ENCODE data around the gene AQP5.

Gene AQP5

GRCh38 chr12:49964849-49965624, 3.4 kb downstream of the AQP5 start:
- no peak for DNase-seq

GRCh38 chr12:49965836-49966235, 4.2 kb downstream of the AQP5 start:
- DNase-seq: no peak

GRCh38 chr12:49966511-49967041, 4.9 kb downstream of the AQP5 start:
- DNase-seq: no peak

- peak; percentile 77 to 92 (median 87) for DNase-seq
Observed at GRCh38 chr12:49967042-49967776, 5.5 kb downstream of the AQP5 start.

GRCh38 chr12:49967777-49968250, 6.1 kb downstream of the AQP5 start:
- no peak for DNase-seq

GRCh38 chr12:49968471-49968870, 6.8 kb downstream of the AQP5 start:
- no peak for DNase-seq

GRCh38 chr12:49969027-49969426, 7.4 kb downstream of the AQP5 start:
- DNase-seq: no peak

GRCh38 chr12:49969651-49970429, 8.2 kb downstream of the AQP5 start:
- DNase-seq: no peak

- no peak for DNase-seq
Observed at GRCh38 chr12:49970658-49971057, 9.0 kb downstream of the AQP5 start.

GRCh38 chr12:49971141-49971540, 9.5 kb downstream of the AQP5 start:
- no peak for DNase-seq

GRCh38 chr12:49972129-49972528, 10.5 kb downstream of the AQP5 start:
- no peak for DNase-seq

- DNase-seq: no peak
Observed at GRCh38 chr12:49972641-49973360, 11.1 kb downstream of the AQP5 start, which contains the start of gene AQP6. Gene AQP6 (plus strand): TSS chr12:49972947. CDS start chr12:49973174, 227 bp downstream.

- DNase-seq: no peak
Observed at GRCh38 chr12:49973361-49973830, 11.7 kb downstream of the AQP5 start.

GRCh38 chr12:49974231-49974675, 12.6 kb downstream of the AQP5 start:
- DNase-seq: no peak

GRCh38 chr12:49974677-49975317, 13.1 kb downstream of the AQP5 start:
- DNase-seq: no peak

- DNase-seq: no peak
Observed at GRCh38 chr12:49975318-49975761, 13.7 kb downstream of the AQP5 start.

- DNase-seq: no peak
Observed at GRCh38 chr12:49976557-49976956, 14.9 kb downstream of the AQP5 start.

- DNase-seq: no peak
Observed at GRCh38 chr12:49978125-49978524, 16.5 kb downstream of the AQP5 start.

GRCh38 chr12:49979016-49979586, 17.4 kb downstream of the AQP5 start:
- DNase-seq: no peak

GRCh38 chr12:49979791-49980190, 18.1 kb downstream of the AQP5 start:
- DNase-seq: peak in 1 of 5 experiments; percentile 19
